ENCODE data around the gene GSTO1. TPM values are rescaled to one million over a fixed set of nuclear protein-coding genes. Genes with fewer than 3 reads are reported as not detected.
"Not testable (repeated sequence)": the region's sequence is repeated elsewhere in the genome, so short reads cannot be mapped to it uniquely, and the experiment has no call there.

The GSTO1 gene
- total and polyA plus RNA-seq, 2 donors (not counting 1 experiment from before 2014, with no cell fraction given) = 30.1 to 37.7 TPM

DNA sequence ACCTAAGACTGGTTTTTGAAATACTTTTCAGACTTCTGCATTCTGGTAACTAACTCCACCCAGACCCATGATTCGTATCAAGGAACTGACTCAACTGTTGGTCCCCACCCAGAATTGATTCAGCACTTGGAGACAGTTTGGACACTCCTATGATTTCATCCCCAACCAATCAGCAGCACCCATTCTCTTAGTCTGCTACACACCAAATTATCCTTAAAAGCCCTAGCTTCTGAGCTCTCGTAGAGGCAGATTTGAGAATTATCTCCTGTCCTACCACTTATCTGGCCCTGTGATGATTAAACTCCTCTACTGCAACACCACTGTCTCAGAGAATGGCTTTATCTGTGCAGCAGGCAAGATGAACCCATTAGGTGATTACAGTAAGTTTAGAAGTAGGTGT is 7.7 kb upstream of the GSTO1 start:
- Mint-ChIP-seq H3K27ac (no peak overlapping the region), H3K9me3 (ENCODE audit: insufficient read depth) (no peaks in the 10 kb centered on the region), H3K4me1 (no peaks in the 10 kb centered on the region), H3K4me3 (no peak overlapping the region), H3K27me3 (peaks cover 34% of the 10 kb centered on the region)
- Histone ChIP-seq H3K36me3 (replicated peaks in 1 of 2; ENCODE audit: control extremely low read depth in 1 of 2, control insufficient read depth in 1 of 2, extremely low read depth in 1 of 2, insufficient read depth in 2 of 2, low read length in 1 of 2) (no peaks in the 10 kb centered on the region), H3K4me1 (ENCODE audit: control insufficient read depth in 2 of 2, insufficient read depth in 2 of 2, low read length in 2 of 2) (no peaks in the 10 kb centered on the region), H3K27ac (ENCODE audit: low read length in 2 of 2) (no peak overlapping the region), H3K27me3 (replicated peaks in 1 of 4; ENCODE audit: control extremely low read depth in 1 of 4, control insufficient read depth in 3 of 4, insufficient read depth in 4 of 4, low read length in 3 of 4) (peaks cover 0 to 8% (median 5%) of the 10 kb centered on the region in 4 experiments), H3K4me2 (replicated peaks; ENCODE audit: low read depth, low read length, poor library complexity, severe bottlenecking) (no peak overlapping the region), H3K9me3 (ENCODE audit: control extremely low read depth in 1 of 3, control insufficient read depth in 2 of 3, insufficient read depth in 1 of 3, low read length in 2 of 3) (peaks cover 0 to 10% (median 0%) of the 10 kb centered on the region in 3 donors), H2AFZ (ENCODE audit: insufficient read depth, low read depth, low read length, poor library complexity, severe bottlenecking) (no peak overlapping the region), H3K79me2 (ENCODE audit: control insufficient read depth, insufficient read depth, low read length) (no peaks in the 10 kb centered on the region), H4K20me1 (ENCODE audit: control insufficient read depth, insufficient read depth, low read length, poor library complexity, severe bottlenecking) (no peaks in the 10 kb centered on the region), H3K9ac (ENCODE audit: low read length) (no peak overlapping the region), H3K4me3 (ENCODE audit: control extremely low read depth in 1 of 5, extremely low read depth in 1 of 5, insufficient read depth in 1 of 5, low read depth in 2 of 5, low read length in 4 of 5) (no peak overlapping the region)
- intact Hi-C loops (cut with micrococcal nuclease) = no loop called here
- 65% methylated on average over 2 of the region's 2 CpGs for WGBS (ENCODE audit: insufficient coverage)
- ATAC-seq (ENCODE audit: low read depth) = no peak
- CTCF ChIA-PET = interaction anchor here (1.7 kb wide), 1 partner anchor 45 kb away, joined by 4 read pairs; no protein-coding TSS in a partner anchor
- TF ChIP-seq, protein P1, sequence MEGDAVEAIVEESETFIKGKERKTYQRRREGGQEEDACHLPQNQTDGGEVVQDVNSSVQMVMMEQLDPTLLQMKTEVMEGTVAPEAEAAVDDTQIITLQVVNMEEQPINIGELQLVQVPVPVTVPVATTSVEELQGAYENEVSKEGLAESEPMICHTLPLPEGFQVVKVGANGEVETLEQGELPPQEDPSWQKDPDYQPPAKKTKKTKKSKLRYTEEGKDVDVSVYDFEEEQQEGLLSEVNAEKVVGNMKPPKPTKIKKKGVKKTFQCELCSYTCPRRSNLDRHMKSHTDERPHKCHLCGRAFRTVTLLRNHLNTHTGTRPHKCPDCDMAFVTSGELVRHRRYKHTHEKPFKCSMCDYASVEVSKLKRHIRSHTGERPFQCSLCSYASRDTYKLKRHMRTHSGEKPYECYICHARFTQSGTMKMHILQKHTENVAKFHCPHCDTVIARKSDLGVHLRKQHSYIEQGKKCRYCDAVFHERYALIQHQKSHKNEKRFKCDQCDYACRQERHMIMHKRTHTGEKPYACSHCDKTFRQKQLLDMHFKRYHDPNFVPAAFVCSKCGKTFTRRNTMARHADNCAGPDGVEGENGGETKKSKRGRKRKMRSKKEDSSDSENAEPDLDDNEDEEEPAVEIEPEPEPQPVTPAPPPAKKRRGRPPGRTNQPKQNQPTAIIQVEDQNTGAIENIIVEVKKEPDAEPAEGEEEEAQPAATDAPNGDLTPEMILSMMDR (IDR thresholded peaks at IDR 0.05) = no peak
- DNase-seq = no peak
- POLR2A ChIA-PET = no interaction called here

DNA sequence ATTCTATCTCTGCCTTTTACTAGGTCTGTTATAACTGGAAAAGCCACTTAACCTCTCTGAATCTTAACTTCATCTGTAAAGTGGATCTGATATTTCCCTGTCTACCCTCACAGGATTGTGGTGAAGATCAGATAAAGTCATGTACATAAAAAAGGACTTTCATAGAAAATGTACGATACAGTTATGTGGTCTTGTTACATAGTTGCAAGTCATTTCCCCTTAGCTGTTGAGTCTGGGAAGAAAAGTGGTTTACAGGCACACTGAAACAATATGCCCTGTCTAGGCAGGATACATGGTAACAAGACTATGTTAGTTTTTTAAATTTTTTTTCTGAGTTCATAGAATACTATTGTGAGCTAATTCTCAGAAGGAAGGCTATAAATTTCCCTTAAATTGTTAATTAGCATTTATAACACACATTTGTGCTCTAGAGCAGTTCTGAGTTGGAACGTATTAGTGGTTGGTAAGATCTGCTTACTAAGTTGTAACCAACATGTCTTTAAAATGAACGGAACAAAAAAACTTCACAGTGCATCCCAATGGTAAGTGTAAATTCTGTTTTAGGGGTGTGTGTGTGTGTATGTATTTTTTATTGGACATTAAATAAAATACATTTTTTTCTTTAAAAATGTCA is 7.1 kb upstream of the GSTO1 start:
- no peaks in the 10 kb centered on the region for H3K9me3 Mint-ChIP-seq (ENCODE audit: insufficient read depth)
- no peaks in the 10 kb centered on the region for H3K4me1 Mint-ChIP-seq
- H3K27ac Mint-ChIP-seq = no peak overlapping the region
- no peak overlapping the region for H3K27ac ChIP-seq (ENCODE audit: low read length in 2 of 2)
- H3K27me3 Mint-ChIP-seq = peaks cover 32% of the 10 kb centered on the region
- peaks cover 0 to 8% (median 4%) of the 10 kb centered on the region in 4 experiments for H3K27me3 ChIP-seq (replicated peaks in 1 of 4; ENCODE audit: control extremely low read depth in 1 of 4, control insufficient read depth in 3 of 4, insufficient read depth in 4 of 4, low read length in 3 of 4)
- ChIA-PET CTCF (interaction anchor here (1.1 to 1.7 kb wide), 2 partner anchors 27 to 44 kb away, joined by 3 to 4 read pairs; no protein-coding TSS in a partner anchor), POLR2A (no interaction called here)
- H3K4me1 ChIP-seq (ENCODE audit: control insufficient read depth in 2 of 2, insufficient read depth in 2 of 2, low read length in 2 of 2) = no peaks in the 10 kb centered on the region
- WGBS (ENCODE audit: insufficient coverage) = no CpG with 5 or more reads among the region's 3 CpGs
- DNase-seq (no peak), ATAC-seq (ENCODE audit: low read depth) (no peak)
- H3K4me2 ChIP-seq (replicated peaks; ENCODE audit: low read depth, low read length, poor library complexity, severe bottlenecking) = no peak overlapping the region
- H3K79me2 ChIP-seq (ENCODE audit: control insufficient read depth, insufficient read depth, low read length) = no peaks in the 10 kb centered on the region
- H3K4me3 Mint-ChIP-seq = no peak overlapping the region
- no peak overlapping the region for H3K9ac ChIP-seq (ENCODE audit: low read length)
- intact Hi-C loops (cut with micrococcal nuclease) = no loop called here
- no peak overlapping the region for H3K4me3 ChIP-seq (ENCODE audit: control extremely low read depth in 1 of 5, extremely low read depth in 1 of 5, insufficient read depth in 1 of 5, low read depth in 2 of 5, low read length in 4 of 5)
- peaks cover 0 to 10% (median 0%) of the 10 kb centered on the region in 3 donors for H3K9me3 ChIP-seq (ENCODE audit: control extremely low read depth in 1 of 3, control insufficient read depth in 2 of 3, insufficient read depth in 1 of 3, low read length in 2 of 3)
- no peak overlapping the region for H2AFZ ChIP-seq (ENCODE audit: insufficient read depth, low read depth, low read length, poor library complexity, severe bottlenecking)
- no peaks in the 10 kb centered on the region for H3K36me3 ChIP-seq (replicated peaks in 1 of 2; ENCODE audit: control extremely low read depth in 1 of 2, control insufficient read depth in 1 of 2, extremely low read depth in 1 of 2, insufficient read depth in 2 of 2, low read length in 1 of 2)
- no peaks in the 10 kb centered on the region for H4K20me1 ChIP-seq (ENCODE audit: control insufficient read depth, insufficient read depth, low read length, poor library complexity, severe bottlenecking)
- TF ChIP-seq, protein P1 (IDR thresholded peaks at IDR 0.05) = no peak
- no peak for TF ChIP-seq EZH2 (IDR thresholded peaks at IDR 0.05; ENCODE audit: borderline replicate concordance, insufficient read depth, low read depth, low read length, poor library complexity, severe bottlenecking)

DNA sequence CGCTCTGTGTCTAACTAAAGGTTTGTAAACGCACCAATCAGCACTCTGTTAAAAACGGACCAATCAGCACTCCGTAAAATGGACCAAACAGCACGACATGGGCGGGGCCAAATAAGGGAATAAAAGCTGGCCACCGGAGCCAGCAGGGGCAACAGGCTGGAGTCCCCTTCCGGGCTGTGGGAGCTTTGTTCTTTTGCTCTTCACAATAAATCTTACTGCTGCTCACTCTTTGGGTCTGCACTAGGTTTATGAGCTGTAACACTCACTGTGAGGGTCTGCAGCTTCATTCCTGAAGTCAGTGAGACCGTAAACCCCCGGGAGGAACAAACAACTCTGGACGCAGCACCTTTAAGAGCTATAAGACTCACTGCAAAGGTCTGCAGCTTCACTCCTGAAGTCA is 5.8 kb upstream of the GSTO1 start:
- H3K79me2 ChIP-seq (ENCODE audit: control insufficient read depth, insufficient read depth, low read length); H3K36me3 ChIP-seq (replicated peaks in 1 of 2; ENCODE audit: control extremely low read depth in 1 of 2, control insufficient read depth in 1 of 2, extremely low read depth in 1 of 2, insufficient read depth in 2 of 2, low read length in 1 of 2); H3K27ac Mint-ChIP-seq; H3K27ac ChIP-seq (ENCODE audit: low read length in 2 of 2); POLR2A ChIA-PET; H3K4me2 ChIP-seq (replicated peaks; ENCODE audit: low read depth, low read length, poor library complexity, severe bottlenecking); H3K4me1 ChIP-seq (ENCODE audit: control insufficient read depth in 2 of 2, insufficient read depth in 2 of 2, low read length in 2 of 2); DNase-seq; H3K4me3 ChIP-seq (ENCODE audit: control extremely low read depth in 1 of 5, extremely low read depth in 1 of 5, insufficient read depth in 1 of 5, low read depth in 2 of 5, low read length in 4 of 5); H3K27me3 ChIP-seq (replicated peaks in 1 of 4; ENCODE audit: control extremely low read depth in 1 of 4, control insufficient read depth in 3 of 4, insufficient read depth in 4 of 4, low read length in 3 of 4); H3K4me3 Mint-ChIP-seq; intact Hi-C loops (cut with micrococcal nuclease); H3K9ac ChIP-seq (ENCODE audit: low read length); H2AFZ ChIP-seq (ENCODE audit: insufficient read depth, low read depth, low read length, poor library complexity, severe bottlenecking); H3K9me3 ChIP-seq (ENCODE audit: control extremely low read depth in 1 of 3, control insufficient read depth in 2 of 3, insufficient read depth in 1 of 3, low read length in 2 of 3); ATAC-seq (ENCODE audit: low read depth); H3K4me1 Mint-ChIP-seq; H3K9me3 Mint-ChIP-seq (ENCODE audit: insufficient read depth); H4K20me1 ChIP-seq (ENCODE audit: control insufficient read depth, insufficient read depth, low read length, poor library complexity, severe bottlenecking): not testable (repeated sequence)
- H3K27me3 Mint-ChIP-seq = peaks cover 26% of the 10 kb centered on the region
- 92% methylated on average over 10 of the region's 11 CpGs for WGBS (ENCODE audit: insufficient coverage)
- CTCF ChIA-PET = interaction anchor here (1.0 to 1.7 kb wide), 3 partner anchors 13 to 25 kb away, joined by 3 to 6 read pairs (median 3); no protein-coding TSS in a partner anchor
